Breast epithelium (tissue), 4 donors: ENCODE data around the gene SFN. TPM values are rescaled to one million over a fixed set of nuclear protein-coding genes. Genes with fewer than 3 reads are reported as not detected.
A peak's percentile ranks its signal among the peaks of the same experiment; 100 is the strongest.

Source experiments
- DNase-seq, 2 donors: peaks; one replicate each; pipeline ENCODE4 v3.0.0-alpha.2; 2019; ENCODE audit warnings: low spot score in 2 of 2
- H3K27ac ChIP-seq, 2 donors: fragments of 200-600 bp; sonication (generic) in 1 of 2; one replicate each; pipeline ENCODE4 v1.5.1; 2016 to 2019; ENCODE audit warnings: mild to moderate bottlenecking in 1 of 2
- H3K27me3 ChIP-seq, 2 donors: fragments of 200-600 bp; sonication (generic) in 1 of 2; one replicate each; pipeline versions ENCODE4 v1.5.1 to v1.6.0; 2017 to 2019; ENCODE audit warnings: control low read depth in 1 of 2, mild to moderate bottlenecking in 1 of 2
- H3K36me3 ChIP-seq: fragments of 200-600 bp; one replicate; pipeline ENCODE4 v1.5.1; 2019
- H3K4me1 ChIP-seq, 2 donors: fragments of 200-600 bp; sonication (generic); one replicate each; pipeline ENCODE4 v1.5.1; 2016 to 2019; ENCODE audit warnings: control low read depth in 1 of 2
- H3K4me3 ChIP-seq, 3 donors: fragments of 200-600 bp; sonication (generic); 1 replicate in 2 of 3; 2 replicates in 1 of 3; pipeline ENCODE4 v1.5.1; 2016 to 2019; ENCODE audit warnings: mild to moderate bottlenecking in 3 of 3, moderate library complexity in 2 of 3
- H3K9me3 ChIP-seq, 2 donors: fragments of 200-600 bp; sonication (generic) in 1 of 2; one replicate each; pipeline ENCODE4 v1.5.1; 2016 to 2019; ENCODE audit warnings: control low read depth in 1 of 2
- POLR2A ChIP-seq: fragments of 450-650 bp; IDR thresholded peaks from one replicate; pipeline ENCODE4 v1.6.1; 2016; ENCODE audit warnings: antibody characterized with exemption, mild to moderate bottlenecking, moderate library complexity
- POLR2AphosphoS5 ChIP-seq, 3 donors: sonication (generic); formaldehyde crosslinking; IDR thresholded peaks; one replicate each; pipeline ENCODE4 v1.6.1; 2017; ENCODE audit warnings: antibody characterized with exemption in 3 of 3
- intact Hi-C: fragments of 100-400 bp; cut with DNase I; formaldehyde crosslinking; loops from one replicate; pipeline ENCODE4 v1.15.1; 2023; ENCODE audit warnings: low total_unique reads
- total RNA-seq, 3 donors: library from RNA; depleted of rRNA; stranded (reverse); fragments of >200 nt; gene quantifications; one replicate each; pipeline ENCODE4 v1.1.0, GENCODE V29; 2016
- TF ChIP-seq, protein P1 (sequence below), 3 donors: fragments of 450-650 bp; IDR thresholded peaks; one replicate each; pipeline ENCODE4 v1.5.1; 2016 to 2017; ENCODE audit warnings: antibody characterized with exemption in 3 of 3, mild to moderate bottlenecking in 3 of 3, moderate library complexity in 3 of 3

The SFN gene
- total RNA-seq = 10 to 100 TPM in 2 of 3 donors, not detected in 1; 12.1 to 18.4 TPM

- Histone ChIP-seq H3K4me1 (no peaks in the 10 kb centered on the region), H3K9me3 (no peaks in the 10 kb centered on the region), H3K27ac (peak within 1 kb of the TSS; percentile 89 to 99), H3K4me3 (peak within 1 kb of the TSS; percentile 51 to 68 (median 66)), H3K27me3 (no peaks in the 10 kb centered on the region), H3K36me3 (no peaks in the 10 kb centered on the region)
- intact Hi-C loops = no loop called here
- DNase-seq = peak; percentile 76 to 88
- TF ChIP-seq POLR2A (peak; percentile 62), POLR2AphosphoS5 (IDR thresholded peaks at IDR 0.05) (peak; percentile 8 to 70 (median 30))
- TF ChIP-seq, protein P1, sequence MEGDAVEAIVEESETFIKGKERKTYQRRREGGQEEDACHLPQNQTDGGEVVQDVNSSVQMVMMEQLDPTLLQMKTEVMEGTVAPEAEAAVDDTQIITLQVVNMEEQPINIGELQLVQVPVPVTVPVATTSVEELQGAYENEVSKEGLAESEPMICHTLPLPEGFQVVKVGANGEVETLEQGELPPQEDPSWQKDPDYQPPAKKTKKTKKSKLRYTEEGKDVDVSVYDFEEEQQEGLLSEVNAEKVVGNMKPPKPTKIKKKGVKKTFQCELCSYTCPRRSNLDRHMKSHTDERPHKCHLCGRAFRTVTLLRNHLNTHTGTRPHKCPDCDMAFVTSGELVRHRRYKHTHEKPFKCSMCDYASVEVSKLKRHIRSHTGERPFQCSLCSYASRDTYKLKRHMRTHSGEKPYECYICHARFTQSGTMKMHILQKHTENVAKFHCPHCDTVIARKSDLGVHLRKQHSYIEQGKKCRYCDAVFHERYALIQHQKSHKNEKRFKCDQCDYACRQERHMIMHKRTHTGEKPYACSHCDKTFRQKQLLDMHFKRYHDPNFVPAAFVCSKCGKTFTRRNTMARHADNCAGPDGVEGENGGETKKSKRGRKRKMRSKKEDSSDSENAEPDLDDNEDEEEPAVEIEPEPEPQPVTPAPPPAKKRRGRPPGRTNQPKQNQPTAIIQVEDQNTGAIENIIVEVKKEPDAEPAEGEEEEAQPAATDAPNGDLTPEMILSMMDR (IDR thresholded peaks at IDR 0.05) = peak; percentile 21 to 68 (median 35)
Observed at GRCh38 chr1:26862781-26863684, at the start of gene SFN. TSS of gene SFN (plus strand) at chr1:26863149. CDS start at chr1:26863213, 64 bp downstream.

GRCh38 chr1:26814377-26814776, 48.6 kb upstream of the SFN start:
- no peaks in the 10 kb centered on the region for H3K27me3 ChIP-seq
- no peaks in the 10 kb centered on the region for H3K36me3 ChIP-seq
- no peak for DNase-seq
- H3K27ac ChIP-seq = no peak overlapping the region
- intact Hi-C loops = no loop called here
- no peaks in the 10 kb centered on the region for H3K4me1 ChIP-seq
- no peak overlapping the region for H3K4me3 ChIP-seq
- TF ChIP-seq POLR2A (no peak), POLR2AphosphoS5 (IDR thresholded peaks at IDR 0.05) (no peak)
- TF ChIP-seq, protein P1 (IDR thresholded peaks at IDR 0.05) = no peak
- no peaks in the 10 kb centered on the region for H3K9me3 ChIP-seq

DNA sequence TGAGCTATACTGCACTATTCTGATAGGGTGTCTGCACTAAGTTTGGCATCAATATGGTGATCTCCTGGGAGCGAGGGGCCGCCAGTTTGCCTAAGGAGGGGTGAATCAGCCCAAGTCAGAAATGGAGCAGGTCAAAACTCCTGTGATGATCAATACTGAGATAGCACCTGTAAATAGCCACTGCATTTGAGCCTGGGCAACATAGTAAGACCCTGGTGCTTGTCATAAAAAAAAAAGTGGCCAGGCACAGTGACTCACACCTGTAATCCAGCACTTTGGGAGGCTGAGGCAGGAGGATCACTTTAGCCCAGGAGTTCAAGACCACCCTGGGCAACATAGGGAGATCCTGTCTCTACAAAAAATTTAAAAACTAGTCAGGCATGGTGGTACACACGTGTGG, 48.1 kb upstream of the SFN start:
- no peaks in the 10 kb centered on the region for H3K36me3 ChIP-seq
- H3K4me3 ChIP-seq = no peak overlapping the region
- H3K4me1 ChIP-seq = no peaks in the 10 kb centered on the region
- H3K27ac ChIP-seq = no peak overlapping the region
- intact Hi-C loops = no loop called here
- no peaks in the 10 kb centered on the region for H3K9me3 ChIP-seq
- H3K27me3 ChIP-seq = no peaks in the 10 kb centered on the region
- DNase-seq = no peak
- no peak for TF ChIP-seq POLR2A
- TF ChIP-seq, protein P1 (IDR thresholded peaks at IDR 0.05) = no peak
- no peak for TF ChIP-seq POLR2AphosphoS5 (IDR thresholded peaks at IDR 0.05)

GRCh38 chr1:26820784-26821269, 42.1 kb upstream of the SFN start:
- intact Hi-C loops = no loop called here
- Histone ChIP-seq H3K4me3 (no peak overlapping the region), H3K27me3 (no peaks in the 10 kb centered on the region), H3K36me3 (no peaks in the 10 kb centered on the region), H3K9me3 (no peaks in the 10 kb centered on the region), H3K4me1 (no peaks in the 10 kb centered on the region), H3K27ac (no peak overlapping the region)
- DNase-seq = no peak
- TF ChIP-seq, protein P1 (IDR thresholded peaks at IDR 0.05) = no peak
- TF ChIP-seq POLR2AphosphoS5 (IDR thresholded peaks at IDR 0.05) (no peak), POLR2A (no peak)
